Vagina (tissue), 2 donors: Measurements from ENCODE around the gene CACNA1C. TPM values are rescaled to one million over a fixed set of nuclear protein-coding genes. Genes with fewer than 3 reads are reported as not detected.

Source experiments
- DNase-seq, 2 donors: peaks; one replicate each; pipeline ENCODE4 v3.0.0-alpha.2; 2017; ENCODE audit errors: extremely low spot score in 2 of 2
- H3K27ac ChIP-seq: fragments of 200-600 bp; sonication (generic); one replicate; pipeline ENCODE4 v1.5.1; 2019
- H3K27me3 ChIP-seq: fragments of 200-600 bp; sonication (generic); one replicate; pipeline ENCODE4 v1.5.1; 2019
- H3K36me3 ChIP-seq, 2 donors: fragments of 200-600 bp; sonication (generic); one replicate each; pipeline ENCODE4 v1.5.1; 2017 to 2019
- H3K4me1 ChIP-seq: fragments of 200-600 bp; sonication (generic); one replicate; pipeline ENCODE4 v1.5.1; 2019
- H3K4me3 ChIP-seq, 2 donors: fragments of 200-600 bp; sonication (generic); 1 replicate in 1 of 2; 2 replicates in 1 of 2; pipeline ENCODE4 v1.5.1; 2016 to 2019
- H3K9me3 ChIP-seq: fragments of 200-600 bp; sonication (generic); one replicate; pipeline ENCODE4 v1.5.1; 2019
- POLR2A ChIP-seq, 2 donors: fragments of 450-650 bp; IDR thresholded peaks; one replicate each; pipeline ENCODE4 v1.6.1; 2017; ENCODE audit warnings: antibody characterized with exemption in 2 of 2, mild to moderate bottlenecking in 2 of 2, moderate library complexity in 2 of 2
- POLR2AphosphoS5 ChIP-seq, 2 donors: sonication (generic); formaldehyde crosslinking; IDR thresholded peaks; one replicate each; pipeline ENCODE4 v1.9.0; 2017; ENCODE audit warnings: antibody characterized with exemption in 2 of 2, mild to moderate bottlenecking in 2 of 2, low read depth in 1 of 2; ENCODE audit not compliant: insufficient read depth in 1 of 2
- intact Hi-C: fragments of 100-400 bp; cut with DNase I; formaldehyde crosslinking; loops from one replicate; pipeline ENCODE4 v1.15.1; 2023
- total RNA-seq: library from RNA; depleted of rRNA; stranded (reverse); fragments of >200 nt; gene quantifications from one replicate; pipeline ENCODE4 v1.2.3, GENCODE V29; 2016
- TF ChIP-seq, protein P1 (sequence below), 3 experiments: fragments of 450-650 bp in 2 of 3; fragments of 200-600 bp in 1 of 3; sonication (generic) in 1 of 3; IDR thresholded peaks; one replicate each; pipeline ENCODE4 v1.5.1; 2017 to 2019; ENCODE audit warnings: antibody characterized with exemption in 3 of 3, mild to moderate bottlenecking in 2 of 3, moderate library complexity in 2 of 3

Gene CACNA1C
- total RNA-seq, 1 donor from 2014 or later: 9.8 TPM

- Histone ChIP-seq H3K4me3 (no peak overlapping the region), H3K27ac (peak overlapping the region; percentile 61), H3K4me1 (peaks cover 30% of the 10 kb centered on the region), H3K27me3 (no peaks in the 10 kb centered on the region), H3K9me3 (no peaks in the 10 kb centered on the region), H3K36me3 (no peaks in the 10 kb centered on the region)
- DNase-seq: no peak
- intact Hi-C loops: no loop called here
- TF ChIP-seq, protein P1, sequence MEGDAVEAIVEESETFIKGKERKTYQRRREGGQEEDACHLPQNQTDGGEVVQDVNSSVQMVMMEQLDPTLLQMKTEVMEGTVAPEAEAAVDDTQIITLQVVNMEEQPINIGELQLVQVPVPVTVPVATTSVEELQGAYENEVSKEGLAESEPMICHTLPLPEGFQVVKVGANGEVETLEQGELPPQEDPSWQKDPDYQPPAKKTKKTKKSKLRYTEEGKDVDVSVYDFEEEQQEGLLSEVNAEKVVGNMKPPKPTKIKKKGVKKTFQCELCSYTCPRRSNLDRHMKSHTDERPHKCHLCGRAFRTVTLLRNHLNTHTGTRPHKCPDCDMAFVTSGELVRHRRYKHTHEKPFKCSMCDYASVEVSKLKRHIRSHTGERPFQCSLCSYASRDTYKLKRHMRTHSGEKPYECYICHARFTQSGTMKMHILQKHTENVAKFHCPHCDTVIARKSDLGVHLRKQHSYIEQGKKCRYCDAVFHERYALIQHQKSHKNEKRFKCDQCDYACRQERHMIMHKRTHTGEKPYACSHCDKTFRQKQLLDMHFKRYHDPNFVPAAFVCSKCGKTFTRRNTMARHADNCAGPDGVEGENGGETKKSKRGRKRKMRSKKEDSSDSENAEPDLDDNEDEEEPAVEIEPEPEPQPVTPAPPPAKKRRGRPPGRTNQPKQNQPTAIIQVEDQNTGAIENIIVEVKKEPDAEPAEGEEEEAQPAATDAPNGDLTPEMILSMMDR (IDR thresholded peaks at IDR 0.05): peak in 2 of 3 experiments; percentile 20 to 39
- no peak for TF ChIP-seq POLR2A (IDR thresholded peaks at IDR 0.05)
- no peak for TF ChIP-seq POLR2AphosphoS5 (IDR thresholded peaks at IDR 0.05; ENCODE audit: insufficient read depth in 1 of 2, low read depth in 1 of 2)
These were observed 342.7 kb downstream of the CACNA1C start for GRCh38 chr12:2395354-2395977.

DNA sequence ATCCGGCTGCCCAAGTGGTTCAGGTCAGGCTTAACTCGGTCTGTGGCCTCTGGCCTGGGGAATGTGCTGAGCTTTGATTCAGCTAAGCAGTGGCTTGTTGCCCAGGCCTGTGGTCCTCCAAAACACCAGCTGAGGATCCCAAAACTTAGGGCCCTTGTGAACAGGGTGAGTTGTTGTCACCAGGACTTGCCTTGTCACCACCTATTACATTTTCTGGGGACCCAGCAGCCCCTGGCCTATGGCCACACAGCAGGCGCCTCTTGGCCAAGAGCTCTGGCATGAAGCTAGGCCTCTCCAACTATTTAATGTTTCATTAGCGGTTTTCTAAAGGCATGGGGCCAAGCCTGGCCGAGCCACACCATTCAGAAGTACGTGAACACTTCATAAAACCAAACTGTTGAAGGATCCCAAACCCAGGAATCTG is 343.7 kb downstream of the CACNA1C start:
- no peaks in the 10 kb centered on the region for H3K36me3 ChIP-seq
- no peak for DNase-seq
- peak overlapping the region; percentile 61 for H3K27ac ChIP-seq
- TF ChIP-seq POLR2AphosphoS5 (IDR thresholded peaks at IDR 0.05; ENCODE audit: insufficient read depth in 1 of 2, low read depth in 1 of 2): no peak
- H3K27me3 ChIP-seq: no peaks in the 10 kb centered on the region
- H3K4me3 ChIP-seq: no peak overlapping the region
- no peaks in the 10 kb centered on the region for H3K9me3 ChIP-seq
- intact Hi-C loops: no loop called here
- H3K4me1 ChIP-seq: peaks cover 30% of the 10 kb centered on the region

GRCh38 chr12:2397356-2398045 is 344.7 kb downstream of the CACNA1C start:
- Histone ChIP-seq H3K9me3 (no peaks in the 10 kb centered on the region), H3K4me3 (no peak overlapping the region), H3K4me1 (peaks cover 36% of the 10 kb centered on the region), H3K36me3 (no peaks in the 10 kb centered on the region), H3K27me3 (no peaks in the 10 kb centered on the region), H3K27ac (peak overlapping the region; percentile 61)
- intact Hi-C loops: no loop called here
- DNase-seq: no peak
- no peak for TF ChIP-seq POLR2AphosphoS5 (IDR thresholded peaks at IDR 0.05; ENCODE audit: insufficient read depth in 1 of 2, low read depth in 1 of 2)
- no peak for TF ChIP-seq POLR2A (IDR thresholded peaks at IDR 0.05)
- TF ChIP-seq, protein P1 (IDR thresholded peaks at IDR 0.05): no peak

DNA sequence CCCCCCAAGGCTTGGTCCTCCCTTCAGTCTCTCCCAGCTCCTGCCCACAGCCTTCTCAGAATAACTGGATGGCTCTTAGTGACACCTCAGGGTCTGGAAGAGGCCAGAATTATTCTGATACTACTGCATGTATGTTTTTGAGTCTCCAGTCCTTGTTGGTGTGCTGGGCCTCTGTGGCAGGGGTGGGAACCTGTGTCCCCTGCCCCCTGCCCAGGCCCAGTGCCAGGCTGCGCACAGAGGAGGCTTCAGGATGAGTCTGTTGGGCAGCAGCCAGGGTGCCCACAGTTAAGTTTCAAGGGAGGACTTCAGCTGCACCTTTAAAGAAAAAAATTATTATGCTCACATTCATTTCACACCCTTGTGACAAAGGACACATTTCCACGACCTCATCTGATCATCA is 348.3 kb downstream of the CACNA1C start:
- no peak overlapping the region for H3K4me3 ChIP-seq
- no peak overlapping the region for H3K27ac ChIP-seq
- DNase-seq: no peak
- intact Hi-C loops: no loop called here
- TF ChIP-seq POLR2A (IDR thresholded peaks at IDR 0.05) (no peak), POLR2AphosphoS5 (IDR thresholded peaks at IDR 0.05; ENCODE audit: insufficient read depth in 1 of 2, low read depth in 1 of 2) (no peak)
- TF ChIP-seq, protein P1 (IDR thresholded peaks at IDR 0.05): no peak
- no peaks in the 10 kb centered on the region for H3K36me3 ChIP-seq
- no peaks in the 10 kb centered on the region for H3K27me3 ChIP-seq
- peaks cover 28% of the 10 kb centered on the region for H3K4me1 ChIP-seq
- no peaks in the 10 kb centered on the region for H3K9me3 ChIP-seq

DNA sequence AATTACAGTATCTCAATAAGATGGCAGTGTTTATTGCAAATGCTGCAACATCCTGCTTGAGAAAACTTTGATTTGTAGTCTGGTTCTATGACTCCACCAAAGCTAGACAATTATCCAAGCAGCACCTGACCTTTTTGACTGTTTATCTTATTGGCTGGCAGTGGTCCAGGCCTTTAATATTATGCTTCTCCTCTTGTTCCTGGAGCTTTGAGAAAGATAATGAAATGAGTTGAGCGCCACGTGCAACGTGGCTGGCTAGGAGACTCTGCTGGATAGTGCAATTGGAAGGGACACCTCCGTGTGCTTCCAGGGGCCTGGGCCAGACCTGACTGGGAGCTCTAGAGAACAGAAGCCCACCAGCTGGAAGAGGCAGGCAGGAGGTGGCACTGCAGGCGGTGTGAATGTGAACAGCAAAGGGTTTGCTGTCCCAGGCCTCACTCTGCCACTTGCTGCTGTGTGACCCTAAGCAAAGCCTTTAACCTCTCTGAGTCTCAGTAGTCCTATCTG is 349.3 kb downstream of the CACNA1C start:
- no peak for DNase-seq
- TF ChIP-seq POLR2AphosphoS5 (IDR thresholded peaks at IDR 0.05; ENCODE audit: insufficient read depth in 1 of 2, low read depth in 1 of 2) (no peak), POLR2A (IDR thresholded peaks at IDR 0.05) (no peak)
- TF ChIP-seq, protein P1 (IDR thresholded peaks at IDR 0.05): no peak
- no peaks in the 10 kb centered on the region for H3K9me3 ChIP-seq
- no peak overlapping the region for H3K4me3 ChIP-seq
- H3K4me1 ChIP-seq: peaks cover 17% of the 10 kb centered on the region
- intact Hi-C loops: no loop called here
- no peaks in the 10 kb centered on the region for H3K36me3 ChIP-seq
- no peaks in the 10 kb centered on the region for H3K27me3 ChIP-seq
- H3K27ac ChIP-seq: no peak overlapping the region
